Measurements from ENCODE around the gene WAS.

WAS gene

GRCh38 chrX:48720577-48721250 is 37.1 kb downstream of the WAS start:
- Histone ChIP-seq H3F3A (ENCODE audit: low read depth) (no peaks in the 10 kb centered on the region), H3K9me3 (ENCODE audit: insufficient read depth, low read depth, low read length) (no peaks in the 10 kb centered on the region), H4K20me1 (ENCODE audit: insufficient read depth, low read length, poor library complexity, severe bottlenecking) (no peaks in the 10 kb centered on the region), H3K36me3 (ENCODE audit: insufficient read depth, low read length) (no peaks in the 10 kb centered on the region), H3K27me3 (ENCODE audit: insufficient read depth, low read length, poor library complexity, severe bottlenecking) (no peaks in the 10 kb centered on the region), H3K9ac (ENCODE audit: low read depth, low read length, poor library complexity, severe bottlenecking) (no peak overlapping the region), H3K4me1 (ENCODE audit: insufficient read depth, low read length, poor library complexity, severe bottlenecking) (peaks cover 5% of the 10 kb centered on the region), H3K79me2 (ENCODE audit: insufficient read depth, low read length) (no peaks in the 10 kb centered on the region), H3K9me2 (replicated peaks; ENCODE audit: low read depth, low read length) (no peaks in the 10 kb centered on the region), H3K4me2 (ENCODE audit: low read depth, low read length, poor library complexity, severe bottlenecking) (no peak overlapping the region), H2AFZ (ENCODE audit: low read length) (no peak overlapping the region), H3K4me3 (ENCODE audit: low read length, poor library complexity, severe bottlenecking) (no peak overlapping the region)
- TF ChIP-seq, protein P1, sequence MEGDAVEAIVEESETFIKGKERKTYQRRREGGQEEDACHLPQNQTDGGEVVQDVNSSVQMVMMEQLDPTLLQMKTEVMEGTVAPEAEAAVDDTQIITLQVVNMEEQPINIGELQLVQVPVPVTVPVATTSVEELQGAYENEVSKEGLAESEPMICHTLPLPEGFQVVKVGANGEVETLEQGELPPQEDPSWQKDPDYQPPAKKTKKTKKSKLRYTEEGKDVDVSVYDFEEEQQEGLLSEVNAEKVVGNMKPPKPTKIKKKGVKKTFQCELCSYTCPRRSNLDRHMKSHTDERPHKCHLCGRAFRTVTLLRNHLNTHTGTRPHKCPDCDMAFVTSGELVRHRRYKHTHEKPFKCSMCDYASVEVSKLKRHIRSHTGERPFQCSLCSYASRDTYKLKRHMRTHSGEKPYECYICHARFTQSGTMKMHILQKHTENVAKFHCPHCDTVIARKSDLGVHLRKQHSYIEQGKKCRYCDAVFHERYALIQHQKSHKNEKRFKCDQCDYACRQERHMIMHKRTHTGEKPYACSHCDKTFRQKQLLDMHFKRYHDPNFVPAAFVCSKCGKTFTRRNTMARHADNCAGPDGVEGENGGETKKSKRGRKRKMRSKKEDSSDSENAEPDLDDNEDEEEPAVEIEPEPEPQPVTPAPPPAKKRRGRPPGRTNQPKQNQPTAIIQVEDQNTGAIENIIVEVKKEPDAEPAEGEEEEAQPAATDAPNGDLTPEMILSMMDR (conservative IDR thresholded peaks at IDR 0.05; ENCODE audit: low read length), result no peak
- TF ChIP-seq EZH2phosphoT487 (IDR thresholded peaks at IDR 0.05; ENCODE audit: borderline replicate concordance), result no peak

GRCh38 chrX:48721916-48722315 is 38.3 kb downstream of the WAS start:
- H3K36me3 ChIP-seq (ENCODE audit: insufficient read depth, low read length), result no peaks in the 10 kb centered on the region
- no peak overlapping the region for H3K4me2 ChIP-seq (ENCODE audit: low read depth, low read length, poor library complexity, severe bottlenecking)
- TF ChIP-seq EZH2phosphoT487 (IDR thresholded peaks at IDR 0.05; ENCODE audit: borderline replicate concordance), result no peak
- TF ChIP-seq, protein P1 (conservative IDR thresholded peaks at IDR 0.05; ENCODE audit: low read length), result no peak
- H3K79me2 ChIP-seq (ENCODE audit: insufficient read depth, low read length), result no peaks in the 10 kb centered on the region
- no peak overlapping the region for H2AFZ ChIP-seq (ENCODE audit: low read length)
- H3K9me2 ChIP-seq (replicated peaks; ENCODE audit: low read depth, low read length), result no peaks in the 10 kb centered on the region
- H3K9me3 ChIP-seq (ENCODE audit: insufficient read depth, low read depth, low read length), result no peaks in the 10 kb centered on the region
- H3K4me3 ChIP-seq (ENCODE audit: low read length, poor library complexity, severe bottlenecking), result no peak overlapping the region
- H4K20me1 ChIP-seq (ENCODE audit: insufficient read depth, low read length, poor library complexity, severe bottlenecking), result no peaks in the 10 kb centered on the region
- H3K9ac ChIP-seq (ENCODE audit: low read depth, low read length, poor library complexity, severe bottlenecking), result no peak overlapping the region
- no peaks in the 10 kb centered on the region for H3K27me3 ChIP-seq (ENCODE audit: insufficient read depth, low read length, poor library complexity, severe bottlenecking)
- H3F3A ChIP-seq (ENCODE audit: low read depth), result no peaks in the 10 kb centered on the region
- peaks cover 5% of the 10 kb centered on the region for H3K4me1 ChIP-seq (ENCODE audit: insufficient read depth, low read length, poor library complexity, severe bottlenecking)

DNA sequence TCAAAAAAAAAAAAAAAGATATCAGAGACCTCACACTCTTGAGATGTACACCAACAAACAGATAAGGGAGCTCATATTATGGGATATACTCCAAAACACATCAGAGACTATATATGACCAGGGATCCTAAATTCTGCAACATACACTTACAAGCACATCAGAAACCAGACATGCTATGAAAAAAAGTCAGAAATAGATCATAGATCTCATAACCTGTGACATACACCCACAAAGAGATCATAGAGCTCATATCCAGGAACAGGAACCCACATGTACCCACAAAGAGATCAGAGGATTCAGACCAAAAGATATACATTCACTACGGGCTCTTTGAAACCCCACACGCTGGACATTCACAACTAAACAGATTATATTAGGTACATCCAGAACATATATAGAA is 43.0 kb downstream of the WAS start:
- H3K9me3 ChIP-seq (ENCODE audit: insufficient read depth, low read depth, low read length), result no peaks in the 10 kb centered on the region
- H3K27me3 ChIP-seq (ENCODE audit: insufficient read depth, low read length, poor library complexity, severe bottlenecking), result no peaks in the 10 kb centered on the region
- H3K9ac ChIP-seq (ENCODE audit: low read depth, low read length, poor library complexity, severe bottlenecking), result no peak overlapping the region
- no peaks in the 10 kb centered on the region for H3K79me2 ChIP-seq (ENCODE audit: insufficient read depth, low read length)
- H3K4me1 ChIP-seq (ENCODE audit: insufficient read depth, low read length, poor library complexity, severe bottlenecking), result no peaks in the 10 kb centered on the region
- H3K36me3 ChIP-seq (ENCODE audit: insufficient read depth, low read length), result no peaks in the 10 kb centered on the region
- H3K4me3 ChIP-seq (ENCODE audit: low read length, poor library complexity, severe bottlenecking), result no peak overlapping the region
- H4K20me1 ChIP-seq (ENCODE audit: insufficient read depth, low read length, poor library complexity, severe bottlenecking), result no peaks in the 10 kb centered on the region
- no peak overlapping the region for H2AFZ ChIP-seq (ENCODE audit: low read length)
- no peaks in the 10 kb centered on the region for H3K9me2 ChIP-seq (replicated peaks; ENCODE audit: low read depth, low read length)
- H3F3A ChIP-seq (ENCODE audit: low read depth), result no peaks in the 10 kb centered on the region
- TF ChIP-seq, protein P1 (conservative IDR thresholded peaks at IDR 0.05; ENCODE audit: low read length), result no peak
- no peak for TF ChIP-seq EZH2phosphoT487 (IDR thresholded peaks at IDR 0.05; ENCODE audit: borderline replicate concordance)
- H3K4me2 ChIP-seq (ENCODE audit: low read depth, low read length, poor library complexity, severe bottlenecking), result no peak overlapping the region
